Measurements from ENCODE around the gene POLR1G. TPM values are rescaled to one million over a fixed set of nuclear protein-coding genes. Genes with fewer than 3 reads are reported as not detected.

The POLR1G gene
- total and polyA plus RNA-seq, 4 donors = 1.1 to 2.4 (median 1.9) TPM

DNA sequence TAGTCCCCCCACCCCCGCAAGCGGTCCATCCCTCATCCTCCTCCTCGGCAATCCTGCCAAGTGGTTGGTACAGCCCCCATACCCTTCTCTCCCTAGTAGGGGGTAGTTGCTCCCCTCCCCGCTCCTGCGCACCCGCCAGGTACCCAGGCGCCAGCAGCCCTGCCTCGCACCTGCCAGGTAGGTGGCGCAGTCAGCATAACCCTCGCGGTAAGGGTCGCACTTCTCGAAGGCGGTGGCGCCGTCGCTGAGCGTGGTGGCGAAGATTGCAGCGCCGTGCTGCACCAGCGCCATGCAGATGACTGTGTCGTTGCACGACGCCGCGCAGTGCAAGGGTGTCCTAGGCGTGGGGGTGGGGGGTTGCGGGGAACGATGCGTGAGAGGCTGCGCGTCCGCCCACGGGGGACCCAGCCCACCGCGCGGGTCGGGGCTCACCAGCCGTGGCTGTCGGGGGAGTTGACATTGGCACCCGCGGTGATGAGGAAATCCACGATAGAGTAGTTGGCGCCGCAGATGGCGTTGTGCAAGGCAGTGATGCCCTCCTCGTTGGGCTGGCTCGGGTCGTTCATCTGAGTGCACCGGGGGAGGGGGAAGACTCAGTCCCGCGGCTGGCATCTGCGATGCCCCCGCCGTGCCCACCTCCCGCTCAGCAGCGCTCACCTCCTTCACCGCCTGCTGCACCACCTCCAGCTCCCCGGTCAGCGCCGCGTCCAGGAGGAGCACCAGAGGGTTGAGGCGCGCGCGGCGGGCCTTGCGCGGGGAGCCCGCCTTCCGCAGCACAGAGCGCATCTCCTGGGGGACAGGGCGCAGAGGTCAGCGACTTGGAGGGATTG, 20.8 kb upstream of the POLR1G start:
- DNase-seq (ENCODE audit: low spot score) = no peak
- Histone ChIP-seq H3K27ac (ENCODE audit: low read depth in 1 of 2, low read length in 2 of 2) (no peak overlapping the region), H3K9me3 (ENCODE audit: control insufficient read depth in 4 of 4, low read length in 3 of 4) (no peaks in the 10 kb centered on the region), H3K27me3 (ENCODE audit: control insufficient read depth in 4 of 4, insufficient read depth in 4 of 4, low read length in 3 of 4) (peaks cover 0 to 7% (median 1%) of the 10 kb centered on the region in 4 donors), H3K36me3 (ENCODE audit: control insufficient read depth in 4 of 4, insufficient read depth in 3 of 4, low read depth in 1 of 4, low read length in 3 of 4) (peaks cover 0 to 1% (median 0%) of the 10 kb centered on the region in 4 donors), H3K9ac (ENCODE audit: low read depth in 1 of 2, low read length in 2 of 2) (no peak overlapping the region), H3K4me1 (ENCODE audit: control insufficient read depth in 4 of 4, insufficient read depth in 4 of 4, low read length in 3 of 4) (peaks cover 0 to 4% (median under 1%) of the 10 kb centered on the region in 4 donors), H3K4me3 (ENCODE audit: low read depth in 1 of 3, low read length in 3 of 3) (no peak overlapping the region)
- 13% methylated on average over 75 of the region's 75 CpGs for WGBS
- TF ChIP-seq HNF4G (IDR thresholded peaks at IDR 0.05) (no peak), HNF4A (conservative IDR thresholded peaks at IDR 0.05) (no peak), JUND (IDR thresholded peaks at IDR 0.05) (no peak), SP1 (IDR thresholded peaks at IDR 0.05) (no peak), GABPA (IDR thresholded peaks at IDR 0.05 in 1 of 2, conservative IDR thresholded peaks at IDR 0.05 in 1 of 2) (no peak), RAD21 (IDR thresholded peaks at IDR 0.05) (no peak)
- TF ChIP-seq, protein P1, sequence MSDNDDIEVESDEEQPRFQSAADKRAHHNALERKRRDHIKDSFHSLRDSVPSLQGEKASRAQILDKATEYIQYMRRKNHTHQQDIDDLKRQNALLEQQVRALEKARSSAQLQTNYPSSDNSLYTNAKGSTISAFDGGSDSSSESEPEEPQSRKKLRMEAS (IDR thresholded peaks at IDR 0.05) = no peak
- TF ChIP-seq, protein P2, sequence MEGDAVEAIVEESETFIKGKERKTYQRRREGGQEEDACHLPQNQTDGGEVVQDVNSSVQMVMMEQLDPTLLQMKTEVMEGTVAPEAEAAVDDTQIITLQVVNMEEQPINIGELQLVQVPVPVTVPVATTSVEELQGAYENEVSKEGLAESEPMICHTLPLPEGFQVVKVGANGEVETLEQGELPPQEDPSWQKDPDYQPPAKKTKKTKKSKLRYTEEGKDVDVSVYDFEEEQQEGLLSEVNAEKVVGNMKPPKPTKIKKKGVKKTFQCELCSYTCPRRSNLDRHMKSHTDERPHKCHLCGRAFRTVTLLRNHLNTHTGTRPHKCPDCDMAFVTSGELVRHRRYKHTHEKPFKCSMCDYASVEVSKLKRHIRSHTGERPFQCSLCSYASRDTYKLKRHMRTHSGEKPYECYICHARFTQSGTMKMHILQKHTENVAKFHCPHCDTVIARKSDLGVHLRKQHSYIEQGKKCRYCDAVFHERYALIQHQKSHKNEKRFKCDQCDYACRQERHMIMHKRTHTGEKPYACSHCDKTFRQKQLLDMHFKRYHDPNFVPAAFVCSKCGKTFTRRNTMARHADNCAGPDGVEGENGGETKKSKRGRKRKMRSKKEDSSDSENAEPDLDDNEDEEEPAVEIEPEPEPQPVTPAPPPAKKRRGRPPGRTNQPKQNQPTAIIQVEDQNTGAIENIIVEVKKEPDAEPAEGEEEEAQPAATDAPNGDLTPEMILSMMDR (IDR thresholded peaks at IDR 0.05; ENCODE audit: low read depth, low read length, missing input control) = no peak

DNA sequence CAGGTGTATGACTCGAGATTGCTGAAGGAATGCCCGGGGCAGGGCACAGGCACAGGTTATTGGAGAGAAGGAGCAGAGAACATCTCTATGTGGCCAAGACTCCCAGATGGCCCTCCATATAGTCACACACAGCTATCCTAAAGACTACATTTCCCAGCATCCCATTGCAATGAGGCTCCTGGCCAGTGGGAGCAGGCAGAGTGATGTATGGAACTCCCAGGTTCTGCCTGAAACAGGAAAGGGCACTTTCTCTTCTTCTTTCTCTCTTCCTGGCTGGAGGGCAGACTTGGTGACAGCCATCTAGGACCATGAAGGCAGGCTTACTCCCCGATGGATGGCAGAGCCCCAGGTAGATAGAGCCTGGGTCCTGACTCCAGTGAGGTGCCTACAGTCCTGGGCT, 15.1 kb upstream of the POLR1G start:
- Histone ChIP-seq H3K4me1 (ENCODE audit: control insufficient read depth in 4 of 4, insufficient read depth in 4 of 4, low read length in 3 of 4) (no peaks in the 10 kb centered on the region), H3K36me3 (ENCODE audit: control insufficient read depth in 4 of 4, insufficient read depth in 3 of 4, low read depth in 1 of 4, low read length in 3 of 4) (peaks cover 0 to 3% (median 0%) of the 10 kb centered on the region in 4 donors), H3K9ac (ENCODE audit: low read depth in 1 of 2, low read length in 2 of 2) (no peak overlapping the region), H3K4me3 (ENCODE audit: low read depth in 1 of 3, low read length in 3 of 3) (no peak overlapping the region), H3K27ac (ENCODE audit: low read depth in 1 of 2, low read length in 2 of 2) (no peak overlapping the region), H3K9me3 (ENCODE audit: control insufficient read depth in 4 of 4, low read length in 3 of 4) (no peaks in the 10 kb centered on the region), H3K27me3 (ENCODE audit: control insufficient read depth in 4 of 4, insufficient read depth in 4 of 4, low read length in 3 of 4) (no peaks in the 10 kb centered on the region)
- no peak for DNase-seq (ENCODE audit: low spot score)
- WGBS = 90% methylated on average over 3 of the region's 3 CpGs
- TF ChIP-seq, protein P3, sequence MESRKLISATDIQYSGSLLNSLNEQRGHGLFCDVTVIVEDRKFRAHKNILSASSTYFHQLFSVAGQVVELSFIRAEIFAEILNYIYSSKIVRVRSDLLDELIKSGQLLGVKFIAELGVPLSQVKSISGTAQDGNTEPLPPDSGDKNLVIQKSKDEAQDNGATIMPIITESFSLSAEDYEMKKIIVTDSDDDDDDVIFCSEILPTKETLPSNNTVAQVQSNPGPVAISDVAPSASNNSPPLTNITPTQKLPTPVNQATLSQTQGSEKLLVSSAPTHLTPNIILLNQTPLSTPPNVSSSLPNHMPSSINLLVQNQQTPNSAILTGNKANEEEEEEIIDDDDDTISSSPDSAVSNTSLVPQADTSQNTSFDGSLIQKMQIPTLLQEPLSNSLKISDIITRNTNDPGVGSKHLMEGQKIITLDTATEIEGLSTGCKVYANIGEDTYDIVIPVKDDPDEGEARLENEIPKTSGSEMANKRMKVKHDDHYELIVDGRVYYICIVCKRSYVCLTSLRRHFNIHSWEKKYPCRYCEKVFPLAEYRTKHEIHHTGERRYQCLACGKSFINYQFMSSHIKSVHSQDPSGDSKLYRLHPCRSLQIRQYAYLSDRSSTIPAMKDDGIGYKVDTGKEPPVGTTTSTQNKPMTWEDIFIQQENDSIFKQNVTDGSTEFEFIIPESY (IDR thresholded peaks at IDR 0.05) = no peak

DNA sequence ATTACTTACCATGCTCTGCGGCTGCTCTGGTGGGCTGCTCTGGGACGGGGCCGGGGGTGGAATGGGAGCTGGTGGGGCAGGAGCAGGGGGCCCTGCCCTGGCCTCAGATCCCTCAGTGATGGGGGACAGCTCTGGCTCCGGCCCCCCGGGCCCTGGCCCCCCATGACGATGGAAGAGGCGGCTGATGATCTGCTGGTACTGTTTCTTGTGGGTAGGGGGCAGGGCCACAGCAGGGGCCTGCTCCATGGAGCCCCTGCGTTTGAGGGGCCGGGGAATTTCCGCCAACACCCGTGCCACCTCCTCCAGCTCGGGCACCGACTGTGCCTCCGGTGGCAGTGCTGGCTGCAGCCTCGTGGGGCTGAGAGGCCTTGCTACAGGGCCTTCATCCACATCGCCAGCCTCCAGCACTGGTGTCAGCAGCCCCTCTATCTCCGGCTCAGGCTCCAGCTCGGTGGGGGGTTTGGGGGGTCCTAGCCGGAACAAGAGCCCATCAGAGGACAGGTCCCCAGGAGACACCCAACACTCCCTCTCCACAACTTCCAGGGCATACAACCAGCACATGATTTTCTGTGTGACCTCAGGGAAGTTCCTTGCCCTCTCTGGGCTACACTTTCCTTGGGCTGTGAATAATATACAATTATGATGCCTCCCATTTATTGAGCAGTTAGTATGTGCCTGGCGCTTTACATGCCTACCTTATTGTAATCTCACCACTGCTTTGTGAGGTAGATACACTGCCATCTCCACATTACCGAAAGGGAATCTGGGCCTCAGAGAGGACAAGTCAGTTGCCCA, 14.4 kb upstream of the POLR1G start:
- H3K4me1 ChIP-seq (ENCODE audit: control insufficient read depth in 4 of 4, insufficient read depth in 4 of 4, low read length in 3 of 4) = no peaks in the 10 kb centered on the region
- H3K36me3 ChIP-seq (ENCODE audit: control insufficient read depth in 4 of 4, insufficient read depth in 3 of 4, low read depth in 1 of 4, low read length in 3 of 4) = peaks cover 0 to 5% (median 0%) of the 10 kb centered on the region in 4 donors
- H3K9me3 ChIP-seq (ENCODE audit: control insufficient read depth in 4 of 4, low read length in 3 of 4) = no peaks in the 10 kb centered on the region
- H3K27me3 ChIP-seq (ENCODE audit: control insufficient read depth in 4 of 4, insufficient read depth in 4 of 4, low read length in 3 of 4) = no peaks in the 10 kb centered on the region
- H3K9ac ChIP-seq (ENCODE audit: low read depth in 1 of 2, low read length in 2 of 2) = no peak overlapping the region
- no peak overlapping the region for H3K27ac ChIP-seq (ENCODE audit: low read depth in 1 of 2, low read length in 2 of 2)
- no peak for DNase-seq (ENCODE audit: low spot score)
- H3K4me3 ChIP-seq (ENCODE audit: low read depth in 1 of 3, low read length in 3 of 3) = no peak overlapping the region
- 95% methylated on average over 21 of the region's 21 CpGs for WGBS
- TF ChIP-seq SP1 (IDR thresholded peaks at IDR 0.05) = no peak
- TF ChIP-seq, protein P2 (IDR thresholded peaks at IDR 0.05; ENCODE audit: low read depth, low read length, missing input control) = no peak
- no peak for TF ChIP-seq TAF1 (conservative IDR thresholded peaks at IDR 0.05)
- TF ChIP-seq HNF4A (conservative IDR thresholded peaks at IDR 0.05) = no peak
- no peak for TF ChIP-seq JUND (IDR thresholded peaks at IDR 0.05)
- no peak for TF ChIP-seq EGR1 (IDR thresholded peaks at IDR 0.05; ENCODE audit: low read depth in 2 of 2)
- TF ChIP-seq, protein P3 (IDR thresholded peaks at IDR 0.05) = no peak
- TF ChIP-seq YY1 (IDR thresholded peaks at IDR 0.05) = no peak
- no peak for TF ChIP-seq FOXA1 (IDR thresholded peaks at IDR 0.05)
